PFSK-1 (cell line): ENCODE results near the gene TBX2.

Source experiments
- FOXP2 ChIP-seq: optimal IDR thresholded peaks from 2 replicates; pipeline ENCODE3; 2011; ENCODE audit warnings: borderline replicate concordance, control low read depth, inconsistent platforms; ENCODE audit not compliant: insufficient read depth; ENCODE audit errors: extremely low read length, extremely low read depth
- POLR2AphosphoS5 ChIP-seq: IDR thresholded peaks from 2 replicates; pipeline ENCODE4 v1.6.1; 2012; ENCODE audit warnings: low read depth, mild to moderate bottlenecking, control low read depth, low read length, moderate library complexity
- SIN3A ChIP-seq: IDR thresholded peaks from 2 replicates; pipeline ENCODE4 v1.6.1; 2012; ENCODE audit warnings: mild to moderate bottlenecking, low read length, moderate library complexity, borderline replicate concordance; ENCODE audit not compliant: insufficient read depth
- TAF1 ChIP-seq: IDR thresholded peaks from 2 replicates; pipeline ENCODE4 v1.6.1; 2012; ENCODE audit warnings: low read length, control low read depth, borderline replicate concordance; ENCODE audit not compliant: insufficient read depth
- TF ChIP-seq, protein P1 (sequence below), 2 experiments: IDR thresholded peaks; 2 replicates each; pipeline versions ENCODE4 v1.6.1 to v1.8.0; 2011 to 2012; ENCODE audit warnings: low read depth in 2 of 2, low read length in 2 of 2, control low read depth in 1 of 2, inconsistent platforms in 1 of 2, mild to moderate bottlenecking in 1 of 2, moderate library complexity in 1 of 2; ENCODE audit not compliant: insufficient read depth in 1 of 2

Gene TBX2

DNA sequence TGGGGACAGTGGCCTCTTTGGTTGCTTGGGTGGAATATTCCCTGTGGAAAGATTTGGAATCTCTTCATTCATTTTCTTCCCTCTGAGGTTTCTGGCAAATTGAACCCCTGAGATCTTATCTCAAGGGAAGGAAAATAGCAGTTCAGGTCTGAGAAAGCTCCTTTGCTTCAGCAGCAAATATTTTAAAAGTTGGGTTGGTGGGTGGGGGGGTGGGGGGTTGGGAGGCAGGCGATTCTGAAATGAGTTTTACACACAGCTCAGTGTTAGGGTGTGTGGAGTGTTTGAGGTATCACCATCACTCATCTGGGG lies 6.8 kb downstream of the TBX2 start:
- TF ChIP-seq, protein P1, sequence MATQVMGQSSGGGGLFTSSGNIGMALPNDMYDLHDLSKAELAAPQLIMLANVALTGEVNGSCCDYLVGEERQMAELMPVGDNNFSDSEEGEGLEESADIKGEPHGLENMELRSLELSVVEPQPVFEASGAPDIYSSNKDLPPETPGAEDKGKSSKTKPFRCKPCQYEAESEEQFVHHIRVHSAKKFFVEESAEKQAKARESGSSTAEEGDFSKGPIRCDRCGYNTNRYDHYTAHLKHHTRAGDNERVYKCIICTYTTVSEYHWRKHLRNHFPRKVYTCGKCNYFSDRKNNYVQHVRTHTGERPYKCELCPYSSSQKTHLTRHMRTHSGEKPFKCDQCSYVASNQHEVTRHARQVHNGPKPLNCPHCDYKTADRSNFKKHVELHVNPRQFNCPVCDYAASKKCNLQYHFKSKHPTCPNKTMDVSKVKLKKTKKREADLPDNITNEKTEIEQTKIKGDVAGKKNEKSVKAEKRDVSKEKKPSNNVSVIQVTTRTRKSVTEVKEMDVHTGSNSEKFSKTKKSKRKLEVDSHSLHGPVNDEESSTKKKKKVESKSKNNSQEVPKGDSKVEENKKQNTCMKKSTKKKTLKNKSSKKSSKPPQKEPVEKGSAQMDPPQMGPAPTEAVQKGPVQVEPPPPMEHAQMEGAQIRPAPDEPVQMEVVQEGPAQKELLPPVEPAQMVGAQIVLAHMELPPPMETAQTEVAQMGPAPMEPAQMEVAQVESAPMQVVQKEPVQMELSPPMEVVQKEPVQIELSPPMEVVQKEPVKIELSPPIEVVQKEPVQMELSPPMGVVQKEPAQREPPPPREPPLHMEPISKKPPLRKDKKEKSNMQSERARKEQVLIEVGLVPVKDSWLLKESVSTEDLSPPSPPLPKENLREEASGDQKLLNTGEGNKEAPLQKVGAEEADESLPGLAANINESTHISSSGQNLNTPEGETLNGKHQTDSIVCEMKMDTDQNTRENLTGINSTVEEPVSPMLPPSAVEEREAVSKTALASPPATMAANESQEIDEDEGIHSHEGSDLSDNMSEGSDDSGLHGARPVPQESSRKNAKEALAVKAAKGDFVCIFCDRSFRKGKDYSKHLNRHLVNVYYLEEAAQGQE (IDR thresholded peaks at IDR 0.05; ENCODE audit: insufficient read depth in 1 of 2, low read depth in 2 of 2, low read length in 2 of 2), result no peak
- TF ChIP-seq TAF1, result no peak

DNA sequence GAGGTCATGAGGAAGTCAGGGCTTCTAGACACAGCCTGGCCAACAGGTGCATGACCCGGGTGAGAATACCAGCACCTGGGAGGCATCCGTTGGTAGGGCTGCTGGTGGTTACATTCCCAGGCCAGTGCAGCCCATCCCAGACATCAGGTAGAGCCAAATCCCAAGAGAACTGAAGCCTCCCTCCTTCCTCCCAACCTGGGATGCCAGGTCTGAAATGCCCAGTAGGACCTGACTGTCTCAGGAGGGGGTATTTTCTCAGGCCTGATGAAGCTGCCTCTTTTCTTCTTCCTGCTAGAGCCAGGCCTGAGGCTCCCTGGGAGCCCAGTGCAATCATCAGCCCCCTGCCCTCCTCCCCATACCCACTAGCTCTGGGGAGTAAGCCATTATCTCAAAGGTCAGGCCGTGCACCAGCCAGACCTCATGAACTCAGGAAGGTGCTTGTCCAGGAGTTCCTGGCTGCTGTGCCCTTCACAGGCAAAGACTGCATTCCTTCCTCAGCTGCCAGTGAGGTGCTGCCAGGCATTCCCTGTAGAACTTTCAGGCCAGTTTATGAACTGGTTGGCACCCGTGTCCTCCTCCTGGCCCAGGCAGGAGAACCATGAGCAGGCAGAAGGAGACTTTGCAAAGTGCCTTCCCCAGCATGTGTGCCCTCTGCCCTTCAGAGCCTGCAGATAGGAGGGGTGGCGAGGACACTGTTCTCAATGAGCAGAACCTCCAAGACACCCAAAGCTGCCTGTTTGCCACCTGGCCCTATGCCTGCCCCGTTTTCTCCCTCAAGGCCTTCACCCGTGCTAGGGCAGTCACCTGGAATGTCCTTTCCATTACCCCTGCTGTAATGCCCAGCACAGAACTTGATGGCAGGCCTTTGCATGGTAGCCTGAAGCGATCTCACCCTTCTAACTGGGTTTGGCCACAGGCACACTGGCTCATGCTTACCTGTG lies 7.6 kb downstream of the TBX2 start:
- no peak for TF ChIP-seq TAF1
- no peak for TF ChIP-seq SIN3A

DNA sequence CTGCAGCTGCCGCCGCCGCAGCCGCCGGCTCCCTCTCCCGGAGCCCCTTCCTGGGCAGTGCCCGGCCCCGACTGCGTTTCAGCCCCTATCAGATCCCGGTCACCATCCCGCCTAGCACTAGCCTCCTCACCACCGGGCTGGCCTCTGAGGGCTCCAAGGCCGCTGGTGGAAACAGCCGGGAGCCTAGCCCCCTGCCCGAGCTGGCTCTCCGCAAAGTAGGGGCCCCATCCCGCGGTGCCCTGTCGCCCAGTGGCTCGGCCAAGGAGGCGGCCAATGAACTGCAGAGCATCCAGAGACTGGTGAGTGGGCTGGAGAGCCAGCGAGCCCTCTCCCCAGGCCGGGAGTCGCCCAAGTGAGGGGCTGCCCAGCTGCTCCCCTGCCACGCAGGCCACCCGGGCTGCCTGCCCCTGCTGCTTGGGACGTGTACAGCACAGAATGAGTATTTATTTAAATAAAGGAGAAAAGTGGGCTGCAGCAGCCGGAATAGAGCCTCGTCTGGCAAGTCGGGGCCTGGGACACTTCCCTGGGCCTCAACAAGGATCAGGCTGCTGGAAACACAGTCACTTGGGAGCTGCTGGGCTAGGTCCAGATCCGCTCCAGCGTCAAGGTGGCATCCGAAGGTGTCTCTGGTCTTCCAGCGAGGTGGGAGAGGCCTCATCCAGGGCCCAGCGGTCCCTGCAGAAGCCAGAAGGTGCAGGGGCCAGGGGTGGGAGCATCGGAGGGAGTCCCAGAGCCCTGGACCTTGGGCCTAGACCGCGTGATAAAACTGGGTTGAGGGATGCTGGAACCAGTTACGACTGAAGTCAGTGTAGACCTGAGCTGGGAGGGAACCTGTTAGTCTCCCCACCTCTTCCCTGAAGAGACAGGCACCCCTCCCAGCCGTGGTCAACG lies 8.8 kb downstream of the TBX2 start:
- no peak for TF ChIP-seq SIN3A
- TF ChIP-seq, protein P1 (IDR thresholded peaks at IDR 0.05; ENCODE audit: insufficient read depth in 1 of 2, low read depth in 2 of 2, low read length in 2 of 2), result no peak
- TF ChIP-seq FOXP2, result no peak
- no peak for TF ChIP-seq TAF1

- TF ChIP-seq, protein P1 (IDR thresholded peaks at IDR 0.05; ENCODE audit: insufficient read depth in 1 of 2, low read depth in 2 of 2, low read length in 2 of 2), result no peak
- TF ChIP-seq FOXP2 (peak; percentile 37), POLR2AphosphoS5 (no peak), SIN3A (no peak), TAF1 (no peak)
These were observed 9.9 kb downstream of the TBX2 start for GRCh38 chr17:61409301-61410112.

- TF ChIP-seq, protein P1 (IDR thresholded peaks at IDR 0.05; ENCODE audit: insufficient read depth in 1 of 2, low read depth in 2 of 2, low read length in 2 of 2), result no peak
- no peak for TF ChIP-seq TAF1
These were observed 10.7 kb downstream of the TBX2 start for GRCh38 chr17:61410141-61411010.
